Measurements from ENCODE around the gene PTPN18. TPM values are rescaled to one million over a fixed set of nuclear protein-coding genes. Genes with fewer than 3 reads are reported as not detected.

PTPN18 gene, protein sequence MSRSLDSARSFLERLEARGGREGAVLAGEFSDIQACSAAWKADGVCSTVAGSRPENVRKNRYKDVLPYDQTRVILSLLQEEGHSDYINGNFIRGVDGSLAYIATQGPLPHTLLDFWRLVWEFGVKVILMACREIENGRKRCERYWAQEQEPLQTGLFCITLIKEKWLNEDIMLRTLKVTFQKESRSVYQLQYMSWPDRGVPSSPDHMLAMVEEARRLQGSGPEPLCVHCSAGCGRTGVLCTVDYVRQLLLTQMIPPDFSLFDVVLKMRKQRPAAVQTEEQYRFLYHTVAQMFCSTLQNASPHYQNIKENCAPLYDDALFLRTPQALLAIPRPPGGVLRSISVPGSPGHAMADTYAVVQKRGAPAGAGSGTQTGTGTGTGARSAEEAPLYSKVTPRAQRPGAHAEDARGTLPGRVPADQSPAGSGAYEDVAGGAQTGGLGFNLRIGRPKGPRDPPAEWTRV
- 30.2 and 31.5 TPM in 2 replicates for total RNA-seq
- long read RNA-seq, partial matches to known transcripts: 0 of 9 reads
- long read RNA-seq, other reads (novel, unspliced or antisense): 5 of 9 reads

GRCh38 chr2:130355578-130356431 lies at the start of gene PTPN18:
Gene PTPN18 (plus strand): TSS chr2:130356056. CDS start chr2:130356108, 52 bp downstream.
- Mint-ChIP-seq H3K27me3 (ENCODE audit: unreplicated experiment) (no peaks in the 10 kb centered on the region), H3K4me3 (ENCODE audit: unreplicated experiment) (peak within 1 kb of the TSS; percentile 78), H3K36me3 (ENCODE audit: unreplicated experiment) (no peaks in the 10 kb centered on the region), H3K27ac (ENCODE audit: unreplicated experiment) (peak within 1 kb of the TSS; percentile 47), H3K4me1 (ENCODE audit: unreplicated experiment) (peaks cover 24% of the 10 kb centered on the region), H3K9me3 (ENCODE audit: unreplicated experiment) (peaks cover 3% of the 10 kb centered on the region)
- peak; percentile 95 for DNase-seq (ENCODE audit: extremely low spot score, unreplicated experiment)
- TF ChIP-seq, protein P1, sequence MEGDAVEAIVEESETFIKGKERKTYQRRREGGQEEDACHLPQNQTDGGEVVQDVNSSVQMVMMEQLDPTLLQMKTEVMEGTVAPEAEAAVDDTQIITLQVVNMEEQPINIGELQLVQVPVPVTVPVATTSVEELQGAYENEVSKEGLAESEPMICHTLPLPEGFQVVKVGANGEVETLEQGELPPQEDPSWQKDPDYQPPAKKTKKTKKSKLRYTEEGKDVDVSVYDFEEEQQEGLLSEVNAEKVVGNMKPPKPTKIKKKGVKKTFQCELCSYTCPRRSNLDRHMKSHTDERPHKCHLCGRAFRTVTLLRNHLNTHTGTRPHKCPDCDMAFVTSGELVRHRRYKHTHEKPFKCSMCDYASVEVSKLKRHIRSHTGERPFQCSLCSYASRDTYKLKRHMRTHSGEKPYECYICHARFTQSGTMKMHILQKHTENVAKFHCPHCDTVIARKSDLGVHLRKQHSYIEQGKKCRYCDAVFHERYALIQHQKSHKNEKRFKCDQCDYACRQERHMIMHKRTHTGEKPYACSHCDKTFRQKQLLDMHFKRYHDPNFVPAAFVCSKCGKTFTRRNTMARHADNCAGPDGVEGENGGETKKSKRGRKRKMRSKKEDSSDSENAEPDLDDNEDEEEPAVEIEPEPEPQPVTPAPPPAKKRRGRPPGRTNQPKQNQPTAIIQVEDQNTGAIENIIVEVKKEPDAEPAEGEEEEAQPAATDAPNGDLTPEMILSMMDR (IDR thresholded peaks at IDR 0.05): peak; percentile 73

GRCh38 chr2:130307850-130308249 lies 48.0 kb upstream of the PTPN18 start:
- H3K4me1 Mint-ChIP-seq (ENCODE audit: unreplicated experiment): no peaks in the 10 kb centered on the region
- H3K9me3 Mint-ChIP-seq (ENCODE audit: unreplicated experiment): no peaks in the 10 kb centered on the region
- TF ChIP-seq, protein P1 (IDR thresholded peaks at IDR 0.05): no peak
- H3K27ac Mint-ChIP-seq (ENCODE audit: unreplicated experiment): no peak overlapping the region
- H3K4me3 Mint-ChIP-seq (ENCODE audit: unreplicated experiment): no peak overlapping the region
- no peak for DNase-seq (ENCODE audit: extremely low spot score, unreplicated experiment)
- no peaks in the 10 kb centered on the region for H3K36me3 Mint-ChIP-seq (ENCODE audit: unreplicated experiment)
- peaks cover 6% of the 10 kb centered on the region for H3K27me3 Mint-ChIP-seq (ENCODE audit: unreplicated experiment)

DNA sequence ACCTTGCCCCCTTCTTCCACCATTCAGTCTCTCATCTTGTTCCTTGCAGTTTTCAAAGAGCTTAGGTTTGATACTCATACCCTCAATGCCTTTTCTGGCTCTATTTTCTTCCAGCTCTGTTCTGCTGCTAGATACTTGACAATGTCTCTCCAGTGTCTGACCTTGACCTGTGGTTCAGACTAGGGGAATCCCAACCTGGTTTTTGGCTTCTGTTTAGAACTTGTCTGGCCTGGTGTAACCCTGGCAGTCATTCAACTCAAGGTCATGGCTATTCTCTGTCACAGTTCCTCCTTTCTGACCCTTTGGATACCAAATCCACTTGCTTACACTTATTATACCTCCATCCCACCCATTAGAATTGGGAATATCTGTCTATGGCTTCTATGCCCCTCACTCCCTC lies 45.0 kb upstream of the PTPN18 start:
- no peaks in the 10 kb centered on the region for H3K36me3 Mint-ChIP-seq (ENCODE audit: unreplicated experiment)
- DNase-seq (ENCODE audit: extremely low spot score, unreplicated experiment): no peak
- H3K27ac Mint-ChIP-seq (ENCODE audit: unreplicated experiment): no peak overlapping the region
- no peaks in the 10 kb centered on the region for H3K9me3 Mint-ChIP-seq (ENCODE audit: unreplicated experiment)
- H3K4me3 Mint-ChIP-seq (ENCODE audit: unreplicated experiment): no peak overlapping the region
- TF ChIP-seq, protein P1 (IDR thresholded peaks at IDR 0.05): no peak
- H3K4me1 Mint-ChIP-seq (ENCODE audit: unreplicated experiment): no peaks in the 10 kb centered on the region
- peaks cover 6% of the 10 kb centered on the region for H3K27me3 Mint-ChIP-seq (ENCODE audit: unreplicated experiment)

DNA sequence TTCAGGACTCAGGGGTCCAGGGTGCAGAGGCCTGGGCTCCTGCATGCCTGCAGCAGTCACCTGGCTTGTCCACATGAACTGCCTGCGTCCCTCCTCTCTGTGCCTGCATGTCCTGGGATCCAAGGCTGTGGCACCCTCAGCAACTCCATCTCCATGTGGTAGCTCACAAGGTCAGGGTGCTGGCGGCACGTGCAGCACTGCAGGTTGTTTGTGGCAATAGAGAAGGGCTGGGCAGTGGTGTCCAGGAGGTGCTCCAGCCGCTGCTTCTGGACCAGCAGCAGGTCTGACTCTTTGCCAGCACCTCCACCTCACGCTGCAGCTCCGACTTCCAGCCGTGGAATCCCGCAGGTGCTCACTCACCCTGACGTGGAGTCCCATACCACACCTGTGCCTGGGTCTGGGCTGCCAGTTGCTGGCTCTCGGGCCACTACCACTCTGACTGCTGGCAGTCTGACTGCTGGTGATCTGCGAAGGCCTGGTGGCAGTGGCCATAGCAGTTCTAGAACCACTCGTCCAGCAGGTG lies 42.0 kb upstream of the PTPN18 start:
- no peaks in the 10 kb centered on the region for H3K9me3 Mint-ChIP-seq (ENCODE audit: unreplicated experiment)
- H3K27me3 Mint-ChIP-seq (ENCODE audit: unreplicated experiment): no peaks in the 10 kb centered on the region
- TF ChIP-seq, protein P1 (IDR thresholded peaks at IDR 0.05): no peak
- DNase-seq (ENCODE audit: extremely low spot score, unreplicated experiment): no peak
- no peak overlapping the region for H3K4me3 Mint-ChIP-seq (ENCODE audit: unreplicated experiment)
- no peaks in the 10 kb centered on the region for H3K36me3 Mint-ChIP-seq (ENCODE audit: unreplicated experiment)
- no peak overlapping the region for H3K27ac Mint-ChIP-seq (ENCODE audit: unreplicated experiment)
- H3K4me1 Mint-ChIP-seq (ENCODE audit: unreplicated experiment): no peaks in the 10 kb centered on the region
